ENCODE results near the gene TAS1R3.
A peak's percentile ranks its signal among the peaks of the same experiment; 100 is the strongest.

Gene TAS1R3

GRCh38 chr1:1295154-1295923 lies 35.7 kb upstream of the TAS1R3 start:
- DNase-seq (ENCODE audit: low spot score) (no peak), FAIRE-seq (no peak)

- FAIRE-seq (no peak), DNase-seq (ENCODE audit: low spot score) (no peak)
Observed at GRCh38 chr1:1296070-1297061, 34.7 kb upstream of the TAS1R3 start.

- no peak for DNase-seq (ENCODE audit: low spot score)
- FAIRE-seq: no peak
Observed at GRCh38 chr1:1297802-1298424, 33.2 kb upstream of the TAS1R3 start.

GRCh38 chr1:1298861-1299685 lies 32.0 kb upstream of the TAS1R3 start:
- no peak for DNase-seq (ENCODE audit: low spot score)
- no peak for FAIRE-seq

- FAIRE-seq: no peak
- no peak for DNase-seq (ENCODE audit: low spot score)
Observed at GRCh38 chr1:1299686-1300351, 31.3 kb upstream of the TAS1R3 start.

- DNase-seq (ENCODE audit: low spot score) (no peak), FAIRE-seq (no peak)
Observed at GRCh38 chr1:1300352-1300739, 30.7 kb upstream of the TAS1R3 start.

GRCh38 chr1:1302006-1302430 lies 29.1 kb upstream of the TAS1R3 start:
- DNase-seq (ENCODE audit: low spot score) (no peak), FAIRE-seq (no peak)

- DNase-seq (ENCODE audit: low spot score): no peak
- FAIRE-seq: no peak
Observed at GRCh38 chr1:1302951-1303509, 28.1 kb upstream of the TAS1R3 start.

- DNase-seq (ENCODE audit: low spot score) (no peak), FAIRE-seq (no peak)
Observed at GRCh38 chr1:1303736-1304135, 27.3 kb upstream of the TAS1R3 start.

GRCh38 chr1:1304331-1305299 lies 26.5 kb upstream of the TAS1R3 start:
- no peak for FAIRE-seq
- DNase-seq (ENCODE audit: low spot score): peak; percentile 64

- DNase-seq (ENCODE audit: low spot score): peak; percentile 59
- FAIRE-seq: peak; percentile 5
Observed at GRCh38 chr1:1305300-1306069, 25.6 kb upstream of the TAS1R3 start.

- no peak for FAIRE-seq
- no peak for DNase-seq (ENCODE audit: low spot score)
Observed at GRCh38 chr1:1306070-1306660, 24.9 kb upstream of the TAS1R3 start.

GRCh38 chr1:1306661-1307260 lies 24.3 kb upstream of the TAS1R3 start:
- no peak for DNase-seq (ENCODE audit: low spot score)
- no peak for FAIRE-seq

- DNase-seq (ENCODE audit: low spot score) (no peak), FAIRE-seq (no peak)
Observed at GRCh38 chr1:1307261-1307922, 23.7 kb upstream of the TAS1R3 start.

GRCh38 chr1:1307923-1308755 lies 22.9 kb upstream of the TAS1R3 start, which contains the start of the genes ACAP3 and PUSL1:
TSS of gene ACAP3 (minus strand) at chr1:1307930. CDS start at chr1:1307815, 115 bp downstream.
TSS of gene PUSL1 (plus strand) at chr1:1308597. CDS start at chr1:1308644, 47 bp downstream.
- DNase-seq (ENCODE audit: low spot score) (peak; percentile 81), FAIRE-seq (no peak)

Data from RCC 7860 (cell line).